Body of pancreas (tissue), 4 donors: ENCODE measurements around the gene ZNF519.
"Not testable (repeated sequence)": the region's sequence is repeated elsewhere in the genome, so short reads cannot be mapped to it uniquely, and the experiment has no call there.

Source experiments
- POLR2A ChIP-seq, 3 donors: fragments of 450-650 bp; IDR thresholded peaks; one replicate each; pipeline ENCODE4 v1.6.1; 2016; ENCODE audit warnings: antibody characterized with exemption in 3 of 3, mild to moderate bottlenecking in 2 of 3
- TF ChIP-seq, protein P1 (sequence below), 7 experiments: fragments of 450-650 bp in 4 of 7; fragments of 200-600 bp in 3 of 7; sonication (generic) in 3 of 7; IDR thresholded peaks; one replicate each; pipeline ENCODE4 v1.5.1; 2016 to 2019; ENCODE audit warnings: antibody characterized with exemption in 7 of 7

GRCh38 chr18:14145581-14146338, 13.5 kb upstream of the ZNF519 start:
- TF ChIP-seq, protein P1, sequence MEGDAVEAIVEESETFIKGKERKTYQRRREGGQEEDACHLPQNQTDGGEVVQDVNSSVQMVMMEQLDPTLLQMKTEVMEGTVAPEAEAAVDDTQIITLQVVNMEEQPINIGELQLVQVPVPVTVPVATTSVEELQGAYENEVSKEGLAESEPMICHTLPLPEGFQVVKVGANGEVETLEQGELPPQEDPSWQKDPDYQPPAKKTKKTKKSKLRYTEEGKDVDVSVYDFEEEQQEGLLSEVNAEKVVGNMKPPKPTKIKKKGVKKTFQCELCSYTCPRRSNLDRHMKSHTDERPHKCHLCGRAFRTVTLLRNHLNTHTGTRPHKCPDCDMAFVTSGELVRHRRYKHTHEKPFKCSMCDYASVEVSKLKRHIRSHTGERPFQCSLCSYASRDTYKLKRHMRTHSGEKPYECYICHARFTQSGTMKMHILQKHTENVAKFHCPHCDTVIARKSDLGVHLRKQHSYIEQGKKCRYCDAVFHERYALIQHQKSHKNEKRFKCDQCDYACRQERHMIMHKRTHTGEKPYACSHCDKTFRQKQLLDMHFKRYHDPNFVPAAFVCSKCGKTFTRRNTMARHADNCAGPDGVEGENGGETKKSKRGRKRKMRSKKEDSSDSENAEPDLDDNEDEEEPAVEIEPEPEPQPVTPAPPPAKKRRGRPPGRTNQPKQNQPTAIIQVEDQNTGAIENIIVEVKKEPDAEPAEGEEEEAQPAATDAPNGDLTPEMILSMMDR (IDR thresholded peaks at IDR 0.05): not testable (repeated sequence)
- not testable (repeated sequence) for TF ChIP-seq POLR2A (IDR thresholded peaks at IDR 0.05)
